ENCODE measurements around the gene TCERG1.

- TF ChIP-seq SRSF1 (IDR thresholded peaks at IDR 0.05; ENCODE audit: low read depth, low read length) (no peak), FOXM1 (IDR thresholded peaks at IDR 0.05; ENCODE audit: low read depth) (no peak), FOXM1 (CRISPR knock-in tag; IDR thresholded peaks at IDR 0.05; ENCODE audit: low read depth) (no peak), SIN3B (IDR thresholded peaks at IDR 0.05; ENCODE audit: low read depth) (no peak), MXD1 (CRISPR knock-in tag; IDR thresholded peaks at IDR 0.05; ENCODE audit: borderline replicate concordance, poor library complexity, severe bottlenecking) (no peak), FOXO4 (CRISPR knock-in tag; IDR thresholded peaks at IDR 0.05) (no peak), CREM (IDR thresholded peaks at IDR 0.05; ENCODE audit: low read depth) (no peak), SMARCA5 (IDR thresholded peaks at IDR 0.05) (no peak), RAD51 (IDR thresholded peaks at IDR 0.05; ENCODE audit: borderline replicate concordance, low read depth) (no peak), MTF1 (CRISPR knock-in tag; IDR thresholded peaks at IDR 0.05; ENCODE audit: borderline replicate concordance) (no peak), HDAC8 (tag; IDR thresholded peaks at IDR 0.05) (no peak), LEF1 (IDR thresholded peaks at IDR 0.05) (no peak), ZNF197 (CRISPR knock-in tag; IDR thresholded peaks at IDR 0.05; ENCODE audit: low read depth) (no peak), SRF (CRISPR knock-in tag; IDR thresholded peaks at IDR 0.05) (no peak)
Observed at GRCh38 chr5:146529984-146530383, 82.9 kb downstream of the TCERG1 start.
